Caki2 (cell line): Measurements from ENCODE around the gene LRRC1. TPM values are rescaled to one million over a fixed set of nuclear protein-coding genes. Genes with fewer than 3 reads are reported as not detected.

Experiments
- DNase-seq: peaks from one replicate; pipeline ENCODE4 v3.0.0-alpha.2; 2015; ENCODE audit warnings: low read depth
- in situ Hi-C: cut with HindIII; loops from 2 replicates; pipeline ENCODE4 v1.10.0; 2016; ENCODE audit warnings: low sequenced_read_pairs, low pct_unique_long_range_greater_than_20kb, mixed read lengths
- total RNA-seq: library from RNA; depleted of rRNA; stranded (reverse); fragments of >200 nt; shearing (Covaris generic); gene quantifications from 2 replicates; pipeline ENCODE4 v1.2.3, GENCODE V29; 2014; ENCODE audit warnings: low replicate concordance

LRRC1 gene
- total RNA-seq, 1 experiment from 2014 or later: 10.3 TPM

DNA sequence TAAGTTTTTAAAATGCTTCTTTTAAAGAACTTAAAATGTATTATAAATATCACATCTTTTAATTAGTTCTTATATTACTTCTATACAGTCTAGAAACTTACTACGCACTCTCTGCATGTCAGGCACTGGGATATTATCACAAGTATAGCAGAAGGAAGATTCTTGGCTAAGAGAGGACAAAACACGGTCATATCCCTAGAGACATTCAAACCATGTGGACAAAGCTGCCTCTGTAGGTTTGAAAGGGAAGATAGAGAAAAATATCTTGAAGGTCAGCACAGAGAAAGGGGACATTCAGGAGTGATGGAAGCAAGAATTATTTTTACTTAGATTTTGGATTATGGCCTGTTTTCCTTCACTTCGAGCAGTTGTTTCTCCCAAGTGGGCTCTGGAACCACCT, 64.1 kb downstream of the LRRC1 start:
- in situ Hi-C loops: no loop called here

GRCh38 chr6:53860511-53860910, 65.7 kb downstream of the LRRC1 start:
- no peak for DNase-seq
- in situ Hi-C loops: no loop called here

More for the DNA sequence above, 64.1 kb downstream of the LRRC1 start:
- DNase-seq: no peak

DNA sequence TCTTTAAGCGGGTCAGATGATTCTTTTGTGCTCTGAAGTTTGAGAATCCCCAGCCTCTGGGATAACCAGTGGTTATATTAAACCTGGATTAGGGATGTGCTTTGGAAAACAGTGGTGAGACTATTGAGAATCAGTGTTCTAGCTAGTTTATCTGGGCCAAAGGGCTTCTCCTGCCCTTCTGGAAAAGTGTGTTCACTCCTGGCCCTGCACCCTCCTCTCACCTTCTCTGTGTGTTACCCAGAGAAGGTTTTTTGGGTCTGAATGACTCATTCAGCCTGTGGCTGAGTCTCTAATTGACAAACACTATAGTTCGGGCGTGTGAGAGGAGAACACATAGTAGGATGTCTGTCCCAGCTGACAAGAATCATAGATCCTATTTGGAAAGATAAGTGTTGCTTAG, 66.7 kb downstream of the LRRC1 start:
- in situ Hi-C loops: no loop called here
- no peak for DNase-seq

- DNase-seq: no peak
- in situ Hi-C loops: no loop called here
These were observed 68.1 kb downstream of the LRRC1 start for GRCh38 chr6:53862662-53863462.

GRCh38 chr6:53864781-53865180, 70.0 kb downstream of the LRRC1 start:
- DNase-seq: no peak
- in situ Hi-C loops: no loop called here

GRCh38 chr6:53866226-53866625, 71.4 kb downstream of the LRRC1 start:
- DNase-seq: no peak
- in situ Hi-C loops: no loop called here

GRCh38 chr6:53868626-53869025, 73.8 kb downstream of the LRRC1 start:
- in situ Hi-C loops: no loop called here

GRCh38 chr6:53869964-53870363, 75.2 kb downstream of the LRRC1 start:
- no peak for DNase-seq

More at GRCh38 chr6:53868626-53869025, 73.8 kb downstream of the LRRC1 start:
- DNase-seq: no peak

GRCh38 chr6:53873922-53874321, 79.1 kb downstream of the LRRC1 start:
- in situ Hi-C loops: no loop called here
- no peak for DNase-seq

More at GRCh38 chr6:53869964-53870363, 75.2 kb downstream of the LRRC1 start:
- in situ Hi-C loops: no loop called here

DNA sequence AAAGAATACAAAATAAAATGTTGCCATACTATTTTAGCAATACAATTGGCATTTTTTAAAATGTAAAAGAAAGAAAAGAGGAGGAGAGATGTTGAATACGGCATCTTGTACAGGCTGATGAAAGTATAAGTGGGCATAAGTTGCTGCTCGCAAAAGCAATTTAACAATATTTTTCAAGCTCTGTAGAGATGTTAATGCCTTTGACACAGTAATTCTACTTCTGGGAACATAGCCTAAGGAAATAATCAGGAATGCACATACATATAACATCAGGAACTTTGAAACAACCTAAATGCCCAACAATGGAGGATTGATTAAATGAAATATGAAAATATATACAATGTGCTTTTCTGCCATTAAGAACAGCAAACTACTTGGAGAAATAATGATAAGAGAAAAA, 80.2 kb downstream of the LRRC1 start:
- in situ Hi-C loops: no loop called here
- no peak for DNase-seq

- no peak for DNase-seq
- in situ Hi-C loops: no loop called here
These were observed 82.3 kb downstream of the LRRC1 start for GRCh38 chr6:53877151-53877550.

DNA sequence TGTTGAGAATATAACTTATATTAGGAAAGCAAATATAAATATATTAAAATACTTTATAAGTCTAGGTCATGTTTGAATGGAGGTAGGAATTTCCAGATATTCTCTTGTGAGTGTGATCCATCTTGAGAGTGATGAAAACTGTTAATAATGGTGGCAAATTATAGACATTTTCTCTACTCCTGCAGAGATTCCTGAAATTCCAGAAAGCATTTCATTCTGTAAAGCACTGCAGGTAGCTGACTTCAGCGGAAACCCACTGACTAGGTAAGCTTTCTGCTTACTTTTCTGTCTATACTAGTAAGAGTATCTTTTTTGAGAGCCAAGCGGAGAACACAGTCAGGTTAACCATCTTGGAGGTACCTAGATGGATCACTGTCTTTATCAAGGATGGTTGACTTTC, 84.0 kb downstream of the LRRC1 start:
- in situ Hi-C loops: no loop called here
- no peak for DNase-seq

DNA sequence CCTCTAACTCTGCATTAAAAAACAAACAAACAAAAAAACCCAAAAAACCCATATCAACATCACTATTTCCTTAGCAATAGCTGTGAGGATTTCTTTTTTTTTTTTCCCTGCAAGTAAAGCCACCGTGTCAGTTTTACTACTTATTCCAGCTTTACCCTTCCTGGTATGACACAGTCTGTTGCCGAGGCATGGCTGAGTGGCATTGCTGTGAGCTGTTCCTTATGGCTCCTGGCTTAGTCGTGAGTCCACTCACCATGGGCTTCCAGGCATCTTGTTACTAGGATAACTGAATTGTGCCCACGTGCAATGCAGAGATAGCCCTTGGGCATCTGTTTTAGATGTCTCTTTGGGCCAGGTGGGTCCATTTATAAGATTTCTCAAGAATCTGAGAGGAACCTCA, 84.8 kb downstream of the LRRC1 start:
- in situ Hi-C loops: no loop called here
- DNase-seq: peak; percentile 21

- in situ Hi-C loops: no loop called here
- DNase-seq: no peak
These were observed 92.5 kb downstream of the LRRC1 start for GRCh38 chr6:53887316-53887715.

- in situ Hi-C loops: no loop called here
- no peak for DNase-seq
These were observed 94.1 kb downstream of the LRRC1 start for GRCh38 chr6:53888931-53889330.

DNA sequence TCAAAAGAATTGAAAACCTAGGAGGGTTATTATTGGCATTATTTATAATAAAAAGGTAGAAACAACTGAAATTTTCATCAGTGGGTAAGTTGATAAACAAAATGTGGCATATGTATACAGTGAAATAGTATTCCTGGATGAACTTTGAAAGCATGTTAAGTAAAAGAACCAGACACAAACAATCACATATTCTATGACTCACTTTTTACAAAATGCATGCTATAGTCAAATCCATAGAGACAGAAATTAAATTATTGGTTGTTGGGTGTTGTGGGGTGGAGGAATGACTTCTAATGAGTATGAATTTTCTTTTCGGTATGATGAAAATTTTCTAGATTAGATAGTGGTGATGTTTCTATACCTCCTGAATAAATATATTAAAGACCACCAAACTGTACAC, 94.6 kb downstream of the LRRC1 start:
- DNase-seq: no peak
- in situ Hi-C loops: no loop called here

GRCh38 chr6:53892707-53893106, 97.9 kb downstream of the LRRC1 start:
- in situ Hi-C loops: no loop called here
- no peak for DNase-seq

DNA sequence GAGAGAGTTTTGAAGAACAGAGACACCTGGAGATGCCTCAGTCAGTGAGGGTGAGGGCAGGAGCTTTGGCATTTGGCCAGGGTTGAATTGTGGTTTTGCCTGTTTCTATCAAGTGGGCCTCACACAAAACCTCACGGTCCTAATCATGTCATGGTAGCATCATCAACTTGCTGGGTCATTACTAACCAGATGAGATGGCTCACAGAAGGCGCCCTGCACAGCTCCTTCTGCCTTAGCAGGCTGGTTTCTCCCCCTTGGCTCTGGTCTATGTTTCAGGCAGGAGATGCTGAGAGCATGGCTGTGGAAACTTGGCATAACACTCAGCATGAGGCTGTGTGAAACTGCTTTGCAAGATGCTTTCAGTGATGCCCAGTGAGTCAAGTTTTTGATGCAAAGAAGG, 99.3 kb downstream of the LRRC1 start:
- peak; percentile 10 for DNase-seq
- in situ Hi-C loops: no loop called here

DNA sequence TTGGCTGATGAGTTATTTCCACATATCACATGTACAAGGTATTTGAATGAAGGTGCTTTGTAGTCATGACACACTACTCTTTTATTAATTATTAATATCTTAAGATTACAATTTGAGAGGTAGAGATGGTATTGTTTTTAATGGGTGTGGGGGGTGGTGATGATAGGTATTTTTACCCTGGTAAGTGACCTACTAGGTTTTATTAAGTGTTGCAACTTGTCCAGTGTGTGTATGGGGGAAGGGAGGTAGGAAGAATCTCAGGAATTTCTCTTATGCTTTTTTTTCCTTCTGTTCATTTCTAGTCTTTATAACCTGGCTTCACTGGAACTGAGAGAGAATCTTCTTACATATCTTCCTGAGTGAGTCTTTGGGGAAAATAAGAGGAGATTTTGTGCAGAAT, 101.4 kb downstream of the LRRC1 start:
- peak; percentile 50 for DNase-seq
- in situ Hi-C loops: no loop called here
